Raji (cell line): ENCODE measurements around the gene RNASE9.

Experiments
- POLR2A ChIP-seq: IDR thresholded peaks from 2 replicates; pipeline ENCODE4 v1.6.1; 2011; ENCODE audit warnings: low read depth, low read length, control low read depth; ENCODE audit not compliant: insufficient read depth

RNASE9 gene

DNA sequence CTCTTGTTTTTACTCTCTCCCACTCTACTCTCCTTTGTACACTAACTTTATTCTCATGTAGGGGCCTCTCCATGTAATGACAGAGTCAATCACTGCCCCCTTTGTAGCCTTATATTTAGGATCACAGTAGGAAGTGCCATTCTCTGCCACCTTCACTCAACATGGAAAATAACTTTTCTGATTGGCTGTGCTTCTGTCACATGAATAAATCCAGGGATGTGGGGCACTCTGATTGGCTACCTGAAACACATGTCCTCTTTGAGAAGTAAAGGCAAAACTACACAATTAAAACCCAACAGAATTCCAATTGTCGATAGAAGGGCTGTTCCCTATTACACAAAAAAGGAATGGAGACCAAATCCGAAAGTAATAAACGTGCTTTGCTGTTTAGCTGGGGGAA is at the start of gene RNASE9:
Gene RNASE9, minus strand, starts transcription at position 87 of the 400 bp plus-strand sequence.
- no peak for TF ChIP-seq POLR2A

DNA sequence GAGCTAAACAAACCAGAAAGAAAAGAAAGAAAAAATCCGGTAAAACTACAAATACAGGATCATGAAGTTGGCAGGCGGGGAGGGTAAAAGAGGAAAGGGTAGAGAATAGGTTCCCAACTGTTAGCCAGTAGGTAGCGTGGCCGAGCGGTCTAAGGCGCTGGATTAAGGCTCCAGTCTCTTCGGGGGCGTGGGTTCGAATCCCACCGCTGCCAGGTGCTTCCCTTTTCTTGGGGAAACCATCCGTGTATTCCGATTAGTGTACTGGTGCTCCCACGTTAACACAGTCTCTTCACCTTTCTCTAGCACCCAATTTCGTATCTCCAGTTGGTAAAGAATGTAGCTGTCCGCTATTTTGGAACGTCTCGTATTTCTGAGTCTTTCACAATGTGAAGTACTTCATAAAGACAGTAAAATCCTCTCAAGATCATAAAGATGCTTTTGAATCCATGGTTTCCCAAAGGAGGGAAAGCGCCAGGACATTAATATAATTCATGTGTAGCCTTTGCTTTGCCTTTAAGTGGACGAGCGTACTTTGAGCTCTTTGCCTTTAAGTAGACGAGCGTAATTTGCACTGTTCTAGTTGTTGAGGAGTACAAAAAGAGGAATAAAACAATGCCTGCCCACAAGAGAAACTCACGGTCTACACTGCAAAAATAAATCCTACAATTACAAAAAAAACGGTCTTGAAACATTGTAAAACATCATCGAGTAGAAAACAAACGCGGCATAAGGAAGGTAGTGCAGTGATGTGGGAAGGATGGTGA is 49.3 kb upstream of the RNASE9 start:
- no peak for TF ChIP-seq POLR2A

DNA sequence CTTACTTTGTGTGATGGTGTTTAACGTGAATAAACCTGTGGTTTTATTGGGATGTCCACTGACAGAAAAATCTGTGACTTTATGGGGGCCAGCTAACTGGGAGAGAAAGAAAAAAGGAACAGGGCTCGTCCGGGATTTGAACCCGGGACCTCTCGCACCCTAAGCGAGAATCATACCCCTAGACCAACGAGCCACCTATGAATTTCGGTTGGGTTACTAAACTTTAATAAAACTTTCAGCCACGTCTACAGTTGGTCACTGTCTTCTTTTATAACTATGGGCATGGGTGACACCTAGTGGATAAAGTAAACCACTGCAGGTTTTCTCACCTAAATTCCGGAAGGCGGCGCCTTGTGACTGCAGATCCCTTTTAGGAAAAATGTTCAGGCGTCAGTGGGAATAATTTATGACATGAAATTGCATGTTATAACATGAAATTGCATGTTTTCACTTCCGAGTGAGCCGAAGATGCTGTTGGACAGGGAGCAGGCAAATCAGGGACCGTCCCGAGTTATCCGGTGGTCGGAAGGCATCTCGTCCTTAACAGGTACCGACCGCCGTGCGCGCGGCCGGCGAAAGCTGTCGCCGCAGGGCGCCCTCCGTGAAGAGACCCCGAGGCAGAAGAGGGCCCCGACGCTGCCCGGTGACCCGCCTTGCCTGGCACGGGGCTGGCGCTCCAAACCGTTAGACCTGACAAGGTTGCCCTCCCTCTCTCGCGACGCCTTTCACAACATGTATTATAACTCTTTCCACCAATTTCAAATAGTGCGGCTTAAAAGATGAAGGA is 48.6 kb upstream of the RNASE9 start:
- no peak for TF ChIP-seq POLR2A

DNA sequence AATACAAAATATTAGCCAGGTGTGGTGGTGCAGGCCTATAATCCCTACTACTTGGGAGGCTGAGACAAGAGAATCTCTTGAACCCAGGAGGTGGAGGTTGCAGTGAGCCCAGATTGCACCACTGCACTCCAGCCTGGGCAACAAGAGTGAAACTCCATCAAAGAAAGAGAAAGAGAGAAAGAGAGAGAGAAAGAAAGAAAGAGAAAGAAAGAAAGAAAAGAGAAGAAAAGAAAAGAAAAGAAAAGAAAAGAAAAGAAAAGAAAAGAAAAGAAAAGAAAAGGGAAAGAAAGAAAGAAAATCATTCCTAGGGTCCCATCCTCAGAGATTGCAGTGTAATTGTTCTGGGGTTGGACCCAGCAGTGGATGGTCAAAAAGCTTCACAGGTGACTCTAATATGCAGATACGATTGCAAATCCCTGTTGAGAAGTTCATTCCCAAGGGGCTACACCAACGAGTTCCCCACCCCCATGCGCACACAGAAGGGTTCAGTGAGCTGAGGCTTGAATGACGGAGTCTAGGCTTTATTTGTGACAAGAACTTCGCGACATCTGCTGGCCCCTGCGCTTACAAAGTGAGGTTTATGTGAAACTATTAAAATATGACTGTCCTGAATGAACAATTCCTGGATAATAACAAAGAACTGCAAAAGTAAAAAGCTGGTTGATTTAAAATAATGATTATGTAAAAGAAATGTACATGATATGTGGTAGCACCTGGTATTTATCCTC is 47.7 kb upstream of the RNASE9 start:
- no peak for TF ChIP-seq POLR2A

DNA sequence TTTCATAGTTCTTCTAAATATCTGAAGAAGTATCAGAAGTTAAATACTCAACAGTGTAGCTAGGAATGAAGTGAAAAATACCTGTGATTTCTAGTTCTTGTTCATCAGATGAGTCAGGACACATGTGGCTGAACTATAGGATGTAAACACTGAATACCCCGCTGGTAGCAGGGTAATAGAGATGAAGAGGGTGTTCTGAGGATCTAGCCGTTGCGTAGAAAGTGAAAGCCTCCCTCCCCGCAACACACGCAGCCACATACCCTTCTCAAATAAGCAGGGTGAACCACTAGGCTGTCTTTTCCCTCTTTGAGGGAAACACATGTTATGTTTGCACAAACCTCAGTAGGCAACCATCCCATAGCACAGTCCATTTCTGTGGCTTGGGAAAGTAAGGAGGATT is 46.8 kb upstream of the RNASE9 start:
- TF ChIP-seq POLR2A = no peak

DNA sequence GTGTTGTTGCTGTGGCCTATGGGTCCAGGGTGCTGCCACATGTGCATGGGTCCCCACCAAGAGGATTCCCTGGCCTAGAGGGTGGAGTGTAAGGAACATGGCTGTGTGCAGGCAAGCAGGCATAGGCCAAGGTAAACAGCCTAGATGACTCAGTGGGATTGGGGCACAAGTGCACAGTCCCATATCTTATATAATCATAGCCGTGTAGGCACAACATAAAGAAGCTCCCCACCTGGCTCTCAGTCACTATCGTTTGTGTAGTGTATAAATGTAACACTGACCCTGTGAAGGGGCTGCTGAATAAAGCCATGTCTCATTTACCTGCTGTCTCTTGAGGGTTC is 46.0 kb upstream of the RNASE9 start:
- TF ChIP-seq POLR2A = no peak

DNA sequence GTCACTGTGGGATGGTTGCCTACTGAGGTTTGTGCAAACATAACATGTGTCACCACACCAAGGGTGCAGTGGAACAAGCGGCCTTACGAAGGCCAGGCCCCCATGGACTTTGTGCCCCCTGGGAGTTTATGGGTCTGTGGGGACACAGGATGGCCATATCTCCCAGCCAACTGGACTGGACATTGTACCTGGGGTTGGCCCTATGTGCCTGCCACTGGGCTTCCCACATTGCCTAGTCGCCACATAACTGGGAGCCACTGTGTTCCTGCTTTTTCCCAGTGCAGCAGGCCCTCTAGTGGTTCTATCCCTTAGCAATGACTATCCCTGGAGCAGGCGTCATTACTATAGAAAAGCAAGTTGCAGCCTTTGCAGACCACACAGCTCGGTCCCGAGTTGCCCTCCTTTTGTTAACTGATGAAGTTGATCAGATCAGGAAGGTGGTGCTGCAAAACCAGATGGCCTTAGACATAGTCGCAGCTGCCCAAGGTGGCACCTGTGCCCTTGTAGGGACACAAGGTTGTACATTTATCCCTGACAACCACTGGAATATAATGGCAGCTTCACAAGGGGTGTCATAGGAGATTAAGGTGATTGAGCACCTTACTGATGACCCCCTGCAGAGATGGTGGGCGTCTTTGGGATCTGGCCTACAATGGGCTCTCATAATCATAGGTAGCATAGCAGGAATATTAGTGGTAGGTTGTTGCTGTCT is 45.5 kb upstream of the RNASE9 start:
- no peak for TF ChIP-seq POLR2A

DNA sequence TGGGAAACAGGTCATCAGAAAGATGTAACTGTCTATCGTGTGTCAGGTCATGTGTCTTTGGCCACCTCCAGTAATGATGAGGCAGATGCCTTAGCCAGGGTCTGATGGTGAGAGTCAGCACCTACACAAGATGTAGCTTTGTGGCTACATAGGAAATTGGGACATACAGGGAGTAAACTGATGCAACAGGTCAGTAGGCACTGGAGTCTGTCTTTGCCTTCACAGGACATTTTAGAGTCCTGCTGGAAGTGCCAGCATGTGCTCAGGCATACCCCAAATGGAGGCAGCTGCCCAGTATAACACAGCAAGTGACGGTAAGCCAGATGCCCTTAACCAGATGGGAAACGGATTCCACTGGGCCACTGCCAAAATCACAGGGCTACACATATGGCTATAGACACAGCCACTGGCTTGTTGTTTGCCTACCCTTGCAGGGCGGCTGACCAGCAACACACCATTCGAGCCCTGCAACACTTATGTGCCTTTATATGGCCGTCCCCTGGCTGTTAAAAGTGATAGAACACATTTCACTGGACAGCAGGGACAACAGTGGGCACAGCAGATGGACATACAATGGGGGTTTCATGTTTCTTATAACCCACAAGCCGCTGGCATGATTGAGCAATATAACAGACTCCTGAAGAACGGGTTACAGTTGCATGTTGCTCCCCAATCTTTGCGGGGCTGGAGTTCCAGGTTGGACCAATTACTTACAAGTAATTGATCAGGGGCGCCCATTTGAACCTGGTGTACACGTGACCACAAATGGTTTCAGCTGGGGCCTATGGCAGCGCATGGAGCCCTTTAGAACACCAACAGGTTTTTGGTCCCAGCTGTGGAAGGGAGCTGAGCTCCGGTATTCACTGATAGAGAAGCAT is 43.2 kb upstream of the RNASE9 start:
- TF ChIP-seq POLR2A = no peak

DNA sequence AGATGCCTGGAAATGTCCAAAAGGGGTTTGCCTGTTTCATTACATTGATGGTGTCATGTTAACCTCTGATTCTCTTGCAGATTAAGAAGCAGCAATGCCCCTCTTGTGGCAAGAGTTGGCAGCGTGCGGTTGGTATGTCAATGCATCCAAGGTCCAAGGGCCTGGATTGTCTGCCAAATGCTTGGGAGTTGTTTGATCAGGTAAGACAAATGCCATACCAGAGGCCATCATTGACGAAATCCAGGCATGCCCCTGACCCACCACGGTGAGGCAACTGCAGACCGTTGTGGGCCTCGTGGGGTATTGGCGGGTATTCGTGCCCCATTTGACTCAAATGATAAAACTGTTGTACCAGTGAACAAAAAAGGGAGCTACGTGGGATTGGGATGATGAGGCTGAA is 41.7 kb upstream of the RNASE9 start:
- no peak for TF ChIP-seq POLR2A

DNA sequence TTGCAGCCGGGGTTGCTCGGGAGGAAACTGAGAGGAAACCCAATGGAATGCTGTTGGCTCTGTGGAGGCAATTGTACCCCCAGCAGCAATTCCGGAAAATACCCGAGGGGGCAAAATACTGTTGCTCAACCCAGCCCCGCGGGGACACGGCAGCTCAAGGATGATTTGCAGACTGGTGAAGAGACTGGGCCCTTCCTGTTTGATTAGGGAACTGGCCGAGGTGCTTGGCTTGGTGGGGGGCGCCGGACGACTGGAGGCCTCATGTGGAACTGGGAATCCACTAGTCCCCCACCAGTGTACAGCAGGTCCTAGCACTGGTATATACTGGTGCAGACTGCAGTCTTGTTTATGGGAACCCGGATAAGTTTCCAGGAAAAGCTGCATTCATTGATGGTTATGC is 40.7 kb upstream of the RNASE9 start:
- no peak for TF ChIP-seq POLR2A

DNA sequence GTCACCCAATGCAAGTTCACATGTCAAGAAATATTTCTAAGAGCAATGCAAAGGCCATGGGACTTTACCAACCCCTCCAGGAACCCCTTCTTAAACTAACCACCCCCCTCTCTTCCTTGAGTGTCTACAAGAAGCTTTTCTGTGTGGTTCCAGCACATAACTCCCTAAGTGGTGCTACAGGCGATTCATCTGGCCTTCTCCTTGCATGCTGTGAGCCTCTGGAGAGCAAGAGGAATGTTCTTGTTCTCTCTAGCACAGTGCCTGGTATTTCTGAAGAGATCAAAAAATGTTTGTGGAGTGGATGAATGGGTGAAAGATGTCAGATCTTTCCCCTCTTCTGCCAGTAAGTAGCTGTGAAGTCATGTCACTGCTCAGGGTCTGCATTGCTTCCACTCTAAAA is 36.3 kb upstream of the RNASE9 start:
- no peak for TF ChIP-seq POLR2A

DNA sequence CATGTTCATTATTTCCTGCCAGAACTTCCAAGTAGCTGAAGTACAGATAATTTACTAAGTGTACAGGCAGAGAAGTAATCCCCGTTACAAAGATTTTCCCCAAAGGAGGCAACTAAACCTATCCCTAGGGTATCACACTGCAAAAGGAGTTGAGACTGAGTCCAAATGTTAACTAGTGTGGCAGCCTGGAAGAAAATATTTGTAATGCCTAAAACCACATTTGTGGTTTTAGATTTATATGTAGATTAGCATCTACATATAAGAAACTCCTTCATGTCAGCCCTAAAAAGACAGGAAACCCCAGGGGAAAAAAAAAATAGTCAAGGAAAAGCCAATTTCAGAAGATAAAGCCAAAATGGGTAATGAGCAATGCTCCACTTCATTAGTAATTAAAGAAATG is 31.7 kb upstream of the RNASE9 start:
- no peak for TF ChIP-seq POLR2A

DNA sequence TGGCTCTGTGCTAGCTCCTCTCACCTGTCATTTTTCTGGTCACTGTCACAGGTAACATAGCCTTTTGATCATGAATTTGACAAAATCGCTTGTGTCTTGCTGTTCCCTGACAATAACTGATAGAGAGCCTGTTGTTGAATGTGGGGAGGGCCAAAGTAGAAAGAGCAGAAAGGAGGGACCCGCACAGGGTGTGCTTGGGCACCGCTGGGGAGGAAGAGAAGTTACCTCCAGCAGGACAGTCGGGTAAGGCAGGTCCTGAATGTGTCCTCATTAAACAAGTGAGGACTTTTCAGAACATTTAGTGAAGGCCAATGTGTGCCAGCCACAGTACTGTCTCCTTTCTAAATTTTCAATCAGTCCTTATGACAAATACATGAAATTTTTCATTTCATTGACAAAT is 30.4 kb upstream of the RNASE9 start, which contains the start of gene RNASE12:
Gene RNASE12, minus strand, starts transcription at position 142 of the 400 bp plus-strand sequence. CDS start 653 bp downstream, outside the sequence.
- no peak for TF ChIP-seq POLR2A

DNA sequence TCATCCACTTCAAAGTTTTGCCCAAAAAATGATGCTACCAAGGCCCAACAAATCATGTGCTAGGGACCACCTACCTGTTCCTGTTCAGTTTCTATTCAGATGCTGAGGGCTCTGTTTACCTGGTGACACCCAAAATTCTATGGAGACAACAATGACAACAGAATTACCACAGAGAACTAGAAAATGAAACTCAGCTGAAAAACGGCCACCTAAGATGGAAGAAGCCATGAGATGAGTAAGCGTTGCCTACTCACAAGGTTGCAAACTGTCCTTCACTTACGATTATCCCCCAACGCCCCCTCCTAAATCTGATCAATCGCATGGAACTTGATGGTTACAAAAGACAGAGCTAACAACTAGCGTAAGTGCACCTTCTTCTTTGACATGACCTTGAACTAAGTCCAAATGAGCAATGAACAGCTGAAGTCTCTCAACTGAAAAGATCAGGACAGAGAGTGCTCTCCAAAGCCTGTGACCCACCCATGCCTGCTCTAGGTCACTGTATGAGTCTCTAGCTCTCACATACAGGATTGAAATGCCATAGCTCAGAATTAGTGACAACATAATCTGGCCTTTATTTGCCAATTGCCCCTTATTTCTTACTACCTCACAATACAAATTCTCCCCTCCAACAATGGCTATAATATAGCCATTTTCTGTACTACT is 26.8 kb upstream of the RNASE9 start, which contains the start of gene RNASE11:
Gene RNASE11, minus strand, starts transcription at position 513 of the 666 bp plus-strand sequence.
- no peak for TF ChIP-seq POLR2A

DNA sequence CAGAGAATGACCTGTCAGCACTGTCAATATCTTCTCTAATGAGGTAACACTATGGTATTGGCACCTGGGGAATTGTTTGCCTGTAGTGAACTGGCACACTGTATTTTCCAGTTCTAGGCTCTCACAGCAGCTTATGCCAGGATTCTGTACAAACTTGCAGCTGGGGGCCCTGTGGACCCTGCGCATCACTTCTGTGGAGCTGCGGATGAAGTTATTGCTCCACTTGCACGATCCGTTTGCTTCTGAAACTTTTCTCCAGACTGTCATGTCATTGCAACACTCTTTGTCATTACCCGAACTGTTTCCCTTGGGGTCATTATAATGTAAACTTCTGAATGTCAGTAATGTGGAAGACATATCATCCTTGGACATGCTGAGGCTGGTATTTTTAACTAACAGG is 23.1 kb upstream of the RNASE9 start:
- TF ChIP-seq POLR2A = no peak
